ENCODE results near the gene GRID1. TPM values are rescaled to one million over a fixed set of nuclear protein-coding genes. Genes with fewer than 3 reads are reported as not detected.

Gene GRID1
- total RNA-seq, 1 donor: not detected

DNA sequence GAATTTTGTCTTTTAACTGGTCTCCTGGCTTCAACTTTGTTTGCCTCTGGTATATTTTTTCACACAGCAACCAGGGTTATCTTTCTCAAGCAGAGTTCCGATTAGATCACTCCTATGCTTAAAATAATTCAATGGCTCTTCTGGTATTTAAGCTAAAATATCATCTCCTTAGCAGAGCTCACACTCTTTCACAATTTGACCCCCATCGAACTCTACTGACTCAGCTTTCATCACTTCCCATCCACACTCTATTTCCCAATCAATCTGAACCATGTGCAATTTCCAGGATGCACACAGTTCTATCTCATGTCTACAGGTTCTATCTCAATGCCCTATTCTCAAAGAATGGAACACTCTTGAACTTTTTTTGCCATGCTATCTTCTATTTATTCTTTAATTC is 809.5 kb downstream of the GRID1 start:
- no peak overlapping the region for H3K4me3 ChIP-seq (ENCODE audit: low read depth, low read length)
- TF ChIP-seq, protein P1, sequence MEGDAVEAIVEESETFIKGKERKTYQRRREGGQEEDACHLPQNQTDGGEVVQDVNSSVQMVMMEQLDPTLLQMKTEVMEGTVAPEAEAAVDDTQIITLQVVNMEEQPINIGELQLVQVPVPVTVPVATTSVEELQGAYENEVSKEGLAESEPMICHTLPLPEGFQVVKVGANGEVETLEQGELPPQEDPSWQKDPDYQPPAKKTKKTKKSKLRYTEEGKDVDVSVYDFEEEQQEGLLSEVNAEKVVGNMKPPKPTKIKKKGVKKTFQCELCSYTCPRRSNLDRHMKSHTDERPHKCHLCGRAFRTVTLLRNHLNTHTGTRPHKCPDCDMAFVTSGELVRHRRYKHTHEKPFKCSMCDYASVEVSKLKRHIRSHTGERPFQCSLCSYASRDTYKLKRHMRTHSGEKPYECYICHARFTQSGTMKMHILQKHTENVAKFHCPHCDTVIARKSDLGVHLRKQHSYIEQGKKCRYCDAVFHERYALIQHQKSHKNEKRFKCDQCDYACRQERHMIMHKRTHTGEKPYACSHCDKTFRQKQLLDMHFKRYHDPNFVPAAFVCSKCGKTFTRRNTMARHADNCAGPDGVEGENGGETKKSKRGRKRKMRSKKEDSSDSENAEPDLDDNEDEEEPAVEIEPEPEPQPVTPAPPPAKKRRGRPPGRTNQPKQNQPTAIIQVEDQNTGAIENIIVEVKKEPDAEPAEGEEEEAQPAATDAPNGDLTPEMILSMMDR (IDR thresholded peaks at IDR 0.05; ENCODE audit: insufficient read depth, low read depth, low read length): no peak
- peak; percentile 55 for DNase-seq (ENCODE audit: low read depth)

Small RNA genes lying within 50 kb of the gene (small RNA-seq; reads per million reads assigned to genes)
- not detected for gene MIR346
- gene RF02271: not detected
- gene RN7SKP238: not detected
- not detected for gene RNA5SP322

Other genes with a start within 250 kb of the GRID1 start
- gene WAPL, start 155.0 kb upstream of the GRID1 start, total RNA-seq: 45.1 and 64.8 TPM in 2 replicates

All from fibroblast of villous mesenchyme (primary cell).